ENCODE measurements around the gene ULK4. TPM values are rescaled to one million over a fixed set of nuclear protein-coding genes. Genes with fewer than 3 reads are reported as not detected.

The ULK4 gene
- total RNA-seq, 1 experiment from 2014 or later: 6.3 TPM

GRCh38 chr3:41792806-41793205, 169.1 kb downstream of the ULK4 start:
- TF ChIP-seq SIN3A (IDR thresholded peaks at IDR 0.05; ENCODE audit: low read depth) (no peak), REST (IDR thresholded peaks at IDR 0.05; ENCODE audit: low read depth) (no peak), ZFX (IDR thresholded peaks at IDR 0.05) (no peak), POLR2AphosphoS5 (IDR thresholded peaks at IDR 0.05; ENCODE audit: low read depth, low read length) (no peak)
- no peak for ATAC-seq

GRCh38 chr3:41769106-41769505, 192.8 kb downstream of the ULK4 start:
- Histone ChIP-seq H3K4me3 (replicated peaks in 1 of 2; ENCODE audit: low read depth in 1 of 2, low read length in 2 of 2) (no peak overlapping the region), H3K27me3 (ENCODE audit: insufficient read depth, low read length) (no peaks in the 10 kb centered on the region), H3K4me1 (ENCODE audit: control insufficient read depth in 1 of 2, insufficient read depth in 2 of 2, low read length in 2 of 2) (no peaks in the 10 kb centered on the region), H3K36me3 (ENCODE audit: control insufficient read depth in 1 of 2, insufficient read depth in 2 of 2, low read length in 2 of 2) (no peaks in the 10 kb centered on the region), H3K4me2 (ENCODE audit: low read length) (no peak overlapping the region), H3K27ac (ENCODE audit: low read depth, low read length) (no peak overlapping the region), H3K9me3 (ENCODE audit: control insufficient read depth in 1 of 2, insufficient read depth in 1 of 2, low read depth in 1 of 2, low read length in 2 of 2) (no peaks in the 10 kb centered on the region), H3K79me2 (ENCODE audit: insufficient read depth, low read length) (no peaks in the 10 kb centered on the region), H3K9ac (ENCODE audit: low read length) (no peak overlapping the region), H4K20me1 (ENCODE audit: insufficient read depth) (no peaks in the 10 kb centered on the region), H3K9me2 (ENCODE audit: insufficient read depth) (no peaks in the 10 kb centered on the region), H2AFZ (ENCODE audit: low read depth, low read length, poor library complexity, severe bottlenecking) (no peak overlapping the region)
- intact Hi-C loops (cut with micrococcal nuclease): no loop called here
- no peak for ATAC-seq
- BruUV-seq (replicated peaks): no TSS peak
- POLR2A ChIA-PET: no interaction called here
- TF ChIP-seq SRF (IDR thresholded peaks at IDR 0.05; ENCODE audit: low read depth) (no peak), EGR1 (IDR thresholded peaks at IDR 0.05; ENCODE audit: low read depth) (no peak), SP1 (IDR thresholded peaks at IDR 0.05; ENCODE audit: low read depth) (no peak), TCF7L2 (IDR thresholded peaks at IDR 0.05; ENCODE audit: borderline replicate concordance, extremely low read depth, insufficient read depth, insufficient read length) (no peak), EZH2 (IDR thresholded peaks at IDR 0.05) (no peak), YY1 (IDR thresholded peaks at IDR 0.05; ENCODE audit: extremely low read depth, insufficient replicate concordance, low read depth, low read length) (no peak)
- no peak for DNase-seq (ENCODE audit: low read depth, low spot score)
- RAD21 ChIA-PET (ENCODE audit: low non-redundant PET in 1 of 2, low total read pairs in 2 of 2, uncharacterized antibody in 2 of 2, unreplicated experiment in 2 of 2): no interaction called here
- CTCF ChIA-PET: interaction anchor here (0.6 kb wide), 1 partner anchor 1123 kb away, joined by 4 read pairs; no protein-coding TSS in a partner anchor

More at GRCh38 chr3:41792806-41793205, 169.1 kb downstream of the ULK4 start:
- intact Hi-C loops (cut with micrococcal nuclease): no loop called here
- Histone ChIP-seq H3K79me2 (ENCODE audit: insufficient read depth, low read length) (no peaks in the 10 kb centered on the region), H4K20me1 (ENCODE audit: insufficient read depth) (no peaks in the 10 kb centered on the region), H3K4me3 (replicated peaks in 1 of 2; ENCODE audit: low read depth in 1 of 2, low read length in 2 of 2) (no peak overlapping the region), H3K27ac (ENCODE audit: low read depth, low read length) (no peak overlapping the region), H3K9me2 (ENCODE audit: insufficient read depth) (no peaks in the 10 kb centered on the region), H3K36me3 (ENCODE audit: control insufficient read depth in 1 of 2, insufficient read depth in 2 of 2, low read length in 2 of 2) (no peaks in the 10 kb centered on the region), H3K27me3 (ENCODE audit: insufficient read depth, low read length) (no peaks in the 10 kb centered on the region), H3K4me2 (ENCODE audit: low read length) (no peak overlapping the region), H3K9ac (ENCODE audit: low read length) (no peak overlapping the region), H3K9me3 (ENCODE audit: control insufficient read depth in 1 of 2, insufficient read depth in 1 of 2, low read depth in 1 of 2, low read length in 2 of 2) (no peaks in the 10 kb centered on the region), H3K4me1 (ENCODE audit: control insufficient read depth in 1 of 2, insufficient read depth in 2 of 2, low read length in 2 of 2) (no peaks in the 10 kb centered on the region), H2AFZ (ENCODE audit: low read depth, low read length, poor library complexity, severe bottlenecking) (no peak overlapping the region)
- ChIA-PET POLR2A (no interaction called here), CTCF (no interaction called here), RAD21 (ENCODE audit: low non-redundant PET in 1 of 2, low total read pairs in 2 of 2, uncharacterized antibody in 2 of 2, unreplicated experiment in 2 of 2) (no interaction called here)
- no peak for DNase-seq (ENCODE audit: low read depth, low spot score)
- no TSS peak for BruUV-seq (replicated peaks)
